IMR-90 (cell line): ENCODE measurements around the gene ADM2. TPM values are rescaled to one million over a fixed set of nuclear protein-coding genes. Genes with fewer than 3 reads are reported as not detected.

Experiments used
- polyA plus RNA-seq, 3 experiments: library from polyadenylated mRNA; depleted of rRNA; stranded (reverse); fragments of >200 nt; gene quantifications; 2 replicates each; pipeline ENCODE4 v1.2.3, GENCODE V29; 2012; ENCODE audit warnings: low replicate concordance in 1 of 3
- total RNA-seq: library from RNA; depleted of rRNA; stranded (reverse); fragments of >200 nt; gene quantifications from 2 replicates; pipeline ENCODE4 v1.2.3, GENCODE V29; 2012; rRNA removed

ADM2 gene
- total and polyA plus RNA-seq, 2 of the 4 experiments (the other 2 are of a cell fraction): 0.18 to 2.3 TPM

Other genes with a start within 250 kb of the ADM2 start
- gene TUBGCP6, start 236.5 kb upstream of the ADM2 start, total RNA-seq: 10.0 and 10.8 TPM in 2 replicates
- 28.6 and 30.9 TPM in 2 replicates for gene TUBGCP6, start 236.5 kb upstream of the ADM2 start, polyA plus RNA-seq (2012; rRNA removed)
- 3.6 and 3.9 TPM in 2 replicates for gene HDAC10, start 230.3 kb upstream of the ADM2 start, total RNA-seq
- gene HDAC10, start 230.3 kb upstream of the ADM2 start, polyA plus RNA-seq (2012; rRNA removed): 35.2 and 35.7 TPM in 2 replicates
- gene MAPK12, start 219.9 kb upstream of the ADM2 start, total RNA-seq: 35.6 and 41.0 TPM in 2 replicates
- gene MAPK12, start 219.9 kb upstream of the ADM2 start, polyA plus RNA-seq (2012; rRNA removed): 56.3 and 59.9 TPM in 2 replicates
- gene MAPK11, start 211.2 kb upstream of the ADM2 start, total RNA-seq: 7.5 and 8.1 TPM in 2 replicates
- 14.4 and 16.6 TPM in 2 replicates for gene MAPK11, start 211.2 kb upstream of the ADM2 start, polyA plus RNA-seq (2012; rRNA removed)
- gene PLXNB2, start 173.9 kb upstream of the ADM2 start, total RNA-seq: 73.1 and 84.7 TPM in 2 replicates
- gene PLXNB2, start 173.9 kb upstream of the ADM2 start, polyA plus RNA-seq (2012; rRNA removed): 202 and 220 TPM in 2 replicates
- gene DENND6B, start 154.5 kb upstream of the ADM2 start, total RNA-seq: 0.36 and 0.56 TPM in 2 replicates
- gene DENND6B, start 154.5 kb upstream of the ADM2 start, polyA plus RNA-seq (2012; rRNA removed): 4.9 and 5.3 TPM in 2 replicates
- gene PPP6R2, start 138.2 kb upstream of the ADM2 start, total RNA-seq: 49.4 and 51.6 TPM in 2 replicates
- 46.9 and 49.2 TPM in 2 replicates for gene PPP6R2, start 138.2 kb upstream of the ADM2 start, polyA plus RNA-seq (2012; rRNA removed)
- gene SBF1, start 6.5 kb upstream of the ADM2 start, total RNA-seq: 21.5 and 22.8 TPM in 2 replicates
- gene SBF1, start 6.5 kb upstream of the ADM2 start, polyA plus RNA-seq (2012; rRNA removed): 33.2 and 41.0 TPM in 2 replicates
- gene MIOX, start 5.3 kb downstream of the ADM2 start, total RNA-seq: not detected in 2 replicates
- not detected in 2 replicates for gene MIOX, start 5.3 kb downstream of the ADM2 start, polyA plus RNA-seq (2012; rRNA removed)
- gene LMF2, start 26.2 kb downstream of the ADM2 start, total RNA-seq: 15.6 and 16.8 TPM in 2 replicates
- gene LMF2, start 26.2 kb downstream of the ADM2 start, polyA plus RNA-seq (2012; rRNA removed): 82.6 and 103 TPM in 2 replicates
- 36.4 and 38.5 TPM in 2 replicates for gene NCAPH2, start 26.7 kb downstream of the ADM2 start, total RNA-seq
- 30.2 and 30.8 TPM in 2 replicates for gene NCAPH2, start 26.7 kb downstream of the ADM2 start, polyA plus RNA-seq (2012; rRNA removed)
- gene SCO2, start 44.1 kb downstream of the ADM2 start, total RNA-seq: 1.3 and 1.7 TPM in 2 replicates
- 1.8 and 1.9 TPM in 2 replicates for gene SCO2, start 44.1 kb downstream of the ADM2 start, polyA plus RNA-seq (2012; rRNA removed)
- gene TYMP, start 48.5 kb downstream of the ADM2 start, total RNA-seq: 0.18 and 0.28 TPM in 2 replicates
- 0.74 and 1.5 TPM in 2 replicates for gene TYMP, start 48.5 kb downstream of the ADM2 start, polyA plus RNA-seq (2012; rRNA removed)
- gene KLHDC7B, start 64.4 kb downstream of the ADM2 start, total RNA-seq: not detected in 2 replicates
- gene KLHDC7B, start 64.4 kb downstream of the ADM2 start, polyA plus RNA-seq (2012; rRNA removed): 0.03 and 0.05 TPM in 2 replicates
- not detected in 2 replicates for gene SYCE3, start 81.4 kb downstream of the ADM2 start, total RNA-seq
- not detected in 2 replicates for gene SYCE3, start 81.4 kb downstream of the ADM2 start, polyA plus RNA-seq (2012; rRNA removed)
- 0.36 and 0.56 TPM in 2 replicates for gene CPT1B, start 96.9 kb downstream of the ADM2 start, total RNA-seq
- 1.8 and 2.1 TPM in 2 replicates for gene CPT1B, start 96.9 kb downstream of the ADM2 start, polyA plus RNA-seq (2012; rRNA removed)
- gene CHKB, start 101.3 kb downstream of the ADM2 start, total RNA-seq: 7.2 and 8.1 TPM in 2 replicates
- gene CHKB, start 101.3 kb downstream of the ADM2 start, polyA plus RNA-seq (2012; rRNA removed): 35.3 and 36.9 TPM in 2 replicates
- gene MAPK8IP2, start 119.2 kb downstream of the ADM2 start, total RNA-seq: under 0.01 TPM in 2 replicates
- 0.14 and 0.22 TPM in 2 replicates for gene MAPK8IP2, start 119.2 kb downstream of the ADM2 start, polyA plus RNA-seq (2012; rRNA removed)
- 3.1 and 3.4 TPM in 2 replicates for gene ARSA, start 146.6 kb downstream of the ADM2 start, total RNA-seq
- gene ARSA, start 146.6 kb downstream of the ADM2 start, polyA plus RNA-seq (2012; rRNA removed): 24.2 and 30.0 TPM in 2 replicates
- gene SHANK3, start 191.3 kb downstream of the ADM2 start, total RNA-seq: 0.18 and 0.28 TPM in 2 replicates
- 1.5 and 2.2 TPM in 2 replicates for gene SHANK3, start 191.3 kb downstream of the ADM2 start, polyA plus RNA-seq (2012; rRNA removed)